ENCODE data around the gene MARVELD3.

MARVELD3 gene

DNA sequence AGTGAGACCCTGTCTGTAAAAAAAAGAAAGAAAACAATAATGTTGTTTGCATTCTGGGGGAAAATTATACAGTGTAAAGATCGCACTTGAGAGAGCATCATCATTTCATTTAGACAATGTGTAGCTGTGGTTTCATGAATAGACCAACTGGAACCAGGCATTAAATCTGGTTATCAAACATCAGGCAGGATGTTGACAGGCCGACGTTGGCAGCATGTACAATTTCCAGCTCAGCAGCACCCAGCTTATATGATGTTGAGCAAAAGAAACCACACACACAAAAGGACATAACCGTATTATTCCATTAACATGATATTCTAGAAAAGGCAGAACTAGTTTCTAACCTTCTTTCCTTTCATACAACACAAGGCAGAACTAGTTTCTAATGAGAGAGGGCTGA is 5.8 kb downstream of the MARVELD3 start:
- H3K27me3 ChIP-seq (ENCODE audit: insufficient read depth, low read length, poor library complexity, severe bottlenecking) = no peaks in the 10 kb centered on the region
- H3F3A ChIP-seq (ENCODE audit: low read depth) = no peaks in the 10 kb centered on the region
- H3K36me3 ChIP-seq (ENCODE audit: insufficient read depth, low read length) = no peaks in the 10 kb centered on the region
- H3K4me3 ChIP-seq (ENCODE audit: low read length, poor library complexity, severe bottlenecking) = no peak overlapping the region
- H3K9ac ChIP-seq (ENCODE audit: low read depth, low read length, poor library complexity, severe bottlenecking) = no peak overlapping the region
- TF ChIP-seq, protein P1, sequence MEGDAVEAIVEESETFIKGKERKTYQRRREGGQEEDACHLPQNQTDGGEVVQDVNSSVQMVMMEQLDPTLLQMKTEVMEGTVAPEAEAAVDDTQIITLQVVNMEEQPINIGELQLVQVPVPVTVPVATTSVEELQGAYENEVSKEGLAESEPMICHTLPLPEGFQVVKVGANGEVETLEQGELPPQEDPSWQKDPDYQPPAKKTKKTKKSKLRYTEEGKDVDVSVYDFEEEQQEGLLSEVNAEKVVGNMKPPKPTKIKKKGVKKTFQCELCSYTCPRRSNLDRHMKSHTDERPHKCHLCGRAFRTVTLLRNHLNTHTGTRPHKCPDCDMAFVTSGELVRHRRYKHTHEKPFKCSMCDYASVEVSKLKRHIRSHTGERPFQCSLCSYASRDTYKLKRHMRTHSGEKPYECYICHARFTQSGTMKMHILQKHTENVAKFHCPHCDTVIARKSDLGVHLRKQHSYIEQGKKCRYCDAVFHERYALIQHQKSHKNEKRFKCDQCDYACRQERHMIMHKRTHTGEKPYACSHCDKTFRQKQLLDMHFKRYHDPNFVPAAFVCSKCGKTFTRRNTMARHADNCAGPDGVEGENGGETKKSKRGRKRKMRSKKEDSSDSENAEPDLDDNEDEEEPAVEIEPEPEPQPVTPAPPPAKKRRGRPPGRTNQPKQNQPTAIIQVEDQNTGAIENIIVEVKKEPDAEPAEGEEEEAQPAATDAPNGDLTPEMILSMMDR (conservative IDR thresholded peaks at IDR 0.05; ENCODE audit: low read length) = no peak
- TF ChIP-seq EZH2phosphoT487 (IDR thresholded peaks at IDR 0.05; ENCODE audit: borderline replicate concordance) = no peak
- no peaks in the 10 kb centered on the region for H3K4me1 ChIP-seq (ENCODE audit: insufficient read depth, low read length, poor library complexity, severe bottlenecking)
- H3K79me2 ChIP-seq (ENCODE audit: insufficient read depth, low read length) = no peaks in the 10 kb centered on the region
- H3K9me3 ChIP-seq (ENCODE audit: insufficient read depth, low read depth, low read length) = no peaks in the 10 kb centered on the region
- H2AFZ ChIP-seq (ENCODE audit: low read length) = no peak overlapping the region
- no peak overlapping the region for H3K4me2 ChIP-seq (ENCODE audit: low read depth, low read length, poor library complexity, severe bottlenecking)
- H3K9me2 ChIP-seq (replicated peaks; ENCODE audit: low read depth, low read length) = no peaks in the 10 kb centered on the region
- H4K20me1 ChIP-seq (ENCODE audit: insufficient read depth, low read length, poor library complexity, severe bottlenecking) = no peaks in the 10 kb centered on the region

DNA sequence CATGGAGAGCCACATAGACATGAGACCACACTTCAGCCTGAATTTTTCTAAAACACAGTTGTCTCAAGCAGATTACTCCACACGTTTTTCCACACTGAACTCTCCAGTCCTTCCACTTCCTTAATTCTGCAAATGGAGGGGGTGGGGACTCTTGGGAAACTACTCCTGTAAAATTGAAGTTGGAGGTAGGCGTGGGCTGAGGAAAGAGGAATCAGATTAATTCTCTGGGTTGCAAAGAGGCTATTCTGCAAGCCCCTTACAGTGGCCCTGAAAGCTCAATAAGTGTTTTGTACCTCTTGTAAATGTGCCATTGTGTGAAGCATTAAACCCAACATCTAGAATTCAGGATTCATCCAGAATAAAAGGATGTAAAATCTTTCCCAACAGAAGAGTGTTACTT is 9.6 kb downstream of the MARVELD3 start:
- no peak overlapping the region for H3K4me2 ChIP-seq (ENCODE audit: low read depth, low read length, poor library complexity, severe bottlenecking)
- no peaks in the 10 kb centered on the region for H3K9me3 ChIP-seq (ENCODE audit: insufficient read depth, low read depth, low read length)
- no peaks in the 10 kb centered on the region for H3F3A ChIP-seq (ENCODE audit: low read depth)
- no peaks in the 10 kb centered on the region for H3K79me2 ChIP-seq (ENCODE audit: insufficient read depth, low read length)
- TF ChIP-seq, protein P1 (conservative IDR thresholded peaks at IDR 0.05; ENCODE audit: low read length) = no peak
- no peak for TF ChIP-seq EZH2phosphoT487 (IDR thresholded peaks at IDR 0.05; ENCODE audit: borderline replicate concordance)
- H3K36me3 ChIP-seq (ENCODE audit: insufficient read depth, low read length) = no peaks in the 10 kb centered on the region
- H2AFZ ChIP-seq (ENCODE audit: low read length) = no peak overlapping the region
- H3K27me3 ChIP-seq (ENCODE audit: insufficient read depth, low read length, poor library complexity, severe bottlenecking) = no peaks in the 10 kb centered on the region
- no peaks in the 10 kb centered on the region for H3K9me2 ChIP-seq (replicated peaks; ENCODE audit: low read depth, low read length)
- H4K20me1 ChIP-seq (ENCODE audit: insufficient read depth, low read length, poor library complexity, severe bottlenecking) = no peaks in the 10 kb centered on the region
- no peaks in the 10 kb centered on the region for H3K4me1 ChIP-seq (ENCODE audit: insufficient read depth, low read length, poor library complexity, severe bottlenecking)
- no peak overlapping the region for H3K4me3 ChIP-seq (ENCODE audit: low read length, poor library complexity, severe bottlenecking)
- no peak overlapping the region for H3K9ac ChIP-seq (ENCODE audit: low read depth, low read length, poor library complexity, severe bottlenecking)

DNA sequence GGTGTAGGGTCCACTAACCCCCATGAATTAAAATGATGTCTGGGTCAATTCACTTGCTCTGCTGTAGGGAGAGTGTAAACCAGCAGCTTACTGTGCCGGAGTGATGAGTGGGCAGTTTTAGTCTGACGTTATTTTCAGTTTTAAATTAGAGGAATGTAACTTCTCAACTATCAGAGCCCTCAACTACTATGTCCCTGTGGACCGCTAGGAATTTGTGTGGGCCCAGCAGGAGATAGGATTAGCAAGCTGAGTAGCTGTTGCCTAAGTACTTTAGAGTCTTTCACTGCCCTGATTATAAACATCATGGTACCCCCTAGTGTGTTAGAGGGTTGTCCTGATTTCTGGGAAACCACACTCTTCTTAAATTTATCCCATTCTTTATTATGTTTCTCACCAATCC is 11.4 kb downstream of the MARVELD3 start:
- H3K9ac ChIP-seq (ENCODE audit: low read depth, low read length, poor library complexity, severe bottlenecking) = no peak overlapping the region
- no peaks in the 10 kb centered on the region for H3K36me3 ChIP-seq (ENCODE audit: insufficient read depth, low read length)
- H3K4me3 ChIP-seq (ENCODE audit: low read length, poor library complexity, severe bottlenecking) = no peak overlapping the region
- no peaks in the 10 kb centered on the region for H3K27me3 ChIP-seq (ENCODE audit: insufficient read depth, low read length, poor library complexity, severe bottlenecking)
- no peak for TF ChIP-seq EZH2phosphoT487 (IDR thresholded peaks at IDR 0.05; ENCODE audit: borderline replicate concordance)
- TF ChIP-seq, protein P1 (conservative IDR thresholded peaks at IDR 0.05; ENCODE audit: low read length) = no peak
- H3K79me2 ChIP-seq (ENCODE audit: insufficient read depth, low read length) = no peaks in the 10 kb centered on the region
- no peaks in the 10 kb centered on the region for H4K20me1 ChIP-seq (ENCODE audit: insufficient read depth, low read length, poor library complexity, severe bottlenecking)
- H3F3A ChIP-seq (ENCODE audit: low read depth) = no peaks in the 10 kb centered on the region
- no peak overlapping the region for H2AFZ ChIP-seq (ENCODE audit: low read length)
- H3K9me3 ChIP-seq (ENCODE audit: insufficient read depth, low read depth, low read length) = no peaks in the 10 kb centered on the region
- no peak overlapping the region for H3K4me2 ChIP-seq (ENCODE audit: low read depth, low read length, poor library complexity, severe bottlenecking)
- no peaks in the 10 kb centered on the region for H3K4me1 ChIP-seq (ENCODE audit: insufficient read depth, low read length, poor library complexity, severe bottlenecking)
- H3K9me2 ChIP-seq (replicated peaks; ENCODE audit: low read depth, low read length) = no peaks in the 10 kb centered on the region

All from Loucy (cell line).